Measurements from ENCODE around the gene KIFC1. TPM values are rescaled to one million over a fixed set of nuclear protein-coding genes. Genes with fewer than 3 reads are reported as not detected.
"Not testable (repeated sequence)": the region's sequence is repeated elsewhere in the genome, so short reads cannot be mapped to it uniquely, and the experiment has no call there.

The KIFC1 gene
- 28.6 and 29.4 TPM in 2 replicates for total RNA-seq (2012; rRNA removed)

- Histone ChIP-seq H3K4me3 (ENCODE audit: low read length) (peak within 1 kb of the TSS; percentile 81), H3K9me3 (replicated peaks; ENCODE audit: low read length) (no peaks in the 10 kb centered on the region), H3K9ac (ENCODE audit: low read depth, low read length) (peak within 1 kb of the TSS; percentile 86), H3K27me3 (ENCODE audit: control insufficient read depth, insufficient read depth, low read length) (no peaks in the 10 kb centered on the region), H3K36me3 (ENCODE audit: insufficient read depth, low read length) (no peaks in the 10 kb centered on the region), H3K4me2 (ENCODE audit: low read length) (peak within 1 kb of the TSS; percentile 86), H3K4me1 (ENCODE audit: control insufficient read depth, insufficient read depth, low read length) (peaks cover 37% of the 10 kb centered on the region)
Observed at GRCh38 chr6:33391278-33391921, at the start of gene KIFC1. Gene KIFC1, plus strand, starts transcription at chr6:33391823. Its CDS starts 163 bp downstream, at chr6:33391986.

- H3K4me2 ChIP-seq (ENCODE audit: low read length): not testable (repeated sequence)
Observed at GRCh38 chr6:33343606-33343952, 48.0 kb upstream of the KIFC1 start.

GRCh38 chr6:33343953-33344611 is 47.5 kb upstream of the KIFC1 start:
- H3K9me3 ChIP-seq (replicated peaks; ENCODE audit: low read length): no peaks in the 10 kb centered on the region
- H3K4me1 ChIP-seq (ENCODE audit: control insufficient read depth, insufficient read depth, low read length): peaks cover 2% of the 10 kb centered on the region
- H3K27me3 ChIP-seq (ENCODE audit: control insufficient read depth, insufficient read depth, low read length): peaks cover 19% of the 10 kb centered on the region
- no peak overlapping the region for H3K4me2 ChIP-seq (ENCODE audit: low read length)
- no peak overlapping the region for H3K9ac ChIP-seq (ENCODE audit: low read depth, low read length)
- no peaks in the 10 kb centered on the region for H3K36me3 ChIP-seq (ENCODE audit: insufficient read depth, low read length)
- no peak overlapping the region for H3K4me3 ChIP-seq (ENCODE audit: low read length)

More at GRCh38 chr6:33343606-33343952, 48.0 kb upstream of the KIFC1 start:
- H3K9ac ChIP-seq (ENCODE audit: low read depth, low read length); H3K4me3 ChIP-seq (ENCODE audit: low read length); H3K9me3 ChIP-seq (replicated peaks; ENCODE audit: low read length); H3K4me1 ChIP-seq (ENCODE audit: control insufficient read depth, insufficient read depth, low read length); H3K36me3 ChIP-seq (ENCODE audit: insufficient read depth, low read length): not testable (repeated sequence)
- peaks cover 21% of the 10 kb centered on the region for H3K27me3 ChIP-seq (ENCODE audit: control insufficient read depth, insufficient read depth, low read length)

GRCh38 chr6:33344701-33345697 is 46.6 kb upstream of the KIFC1 start:
- Histone ChIP-seq H3K4me2 (ENCODE audit: low read length) (peak overlapping the region; percentile 60), H3K9ac (ENCODE audit: low read depth, low read length) (no peak overlapping the region), H3K27me3 (ENCODE audit: control insufficient read depth, insufficient read depth, low read length) (peaks cover 16% of the 10 kb centered on the region), H3K9me3 (replicated peaks; ENCODE audit: low read length) (no peaks in the 10 kb centered on the region), H3K36me3 (ENCODE audit: insufficient read depth, low read length) (no peaks in the 10 kb centered on the region), H3K4me1 (ENCODE audit: control insufficient read depth, insufficient read depth, low read length) (peaks cover 2% of the 10 kb centered on the region), H3K4me3 (ENCODE audit: low read length) (no peak overlapping the region)

GRCh38 chr6:33346972-33347371 is 44.7 kb upstream of the KIFC1 start:
- H3K36me3 ChIP-seq (ENCODE audit: insufficient read depth, low read length); H3K9me3 ChIP-seq (replicated peaks; ENCODE audit: low read length); H3K9ac ChIP-seq (ENCODE audit: low read depth, low read length); H3K4me3 ChIP-seq (ENCODE audit: low read length); H3K4me2 ChIP-seq (ENCODE audit: low read length); H3K4me1 ChIP-seq (ENCODE audit: control insufficient read depth, insufficient read depth, low read length): not testable (repeated sequence)
- peaks cover 14% of the 10 kb centered on the region for H3K27me3 ChIP-seq (ENCODE audit: control insufficient read depth, insufficient read depth, low read length)

GRCh38 chr6:33347816-33348215 is 43.8 kb upstream of the KIFC1 start:
- Histone ChIP-seq H3K27me3 (ENCODE audit: control insufficient read depth, insufficient read depth, low read length) (peaks cover 17% of the 10 kb centered on the region), H3K4me1 (ENCODE audit: control insufficient read depth, insufficient read depth, low read length) (peaks cover 2% of the 10 kb centered on the region), H3K36me3 (ENCODE audit: insufficient read depth, low read length) (no peaks in the 10 kb centered on the region), H3K4me3 (ENCODE audit: low read length) (no peak overlapping the region), H3K9me3 (replicated peaks; ENCODE audit: low read length) (no peaks in the 10 kb centered on the region), H3K4me2 (ENCODE audit: low read length) (no peak overlapping the region), H3K9ac (ENCODE audit: low read depth, low read length) (no peak overlapping the region)

- not testable (repeated sequence) for H3K4me2 ChIP-seq (ENCODE audit: low read length); H3K9me3 ChIP-seq (replicated peaks; ENCODE audit: low read length); H3K4me3 ChIP-seq (ENCODE audit: low read length); H3K36me3 ChIP-seq (ENCODE audit: insufficient read depth, low read length); H3K9ac ChIP-seq (ENCODE audit: low read depth, low read length); H3K4me1 ChIP-seq (ENCODE audit: control insufficient read depth, insufficient read depth, low read length)
- peaks cover 39% of the 10 kb centered on the region for H3K27me3 ChIP-seq (ENCODE audit: control insufficient read depth, insufficient read depth, low read length)
Observed at GRCh38 chr6:33355860-33356259, 35.8 kb upstream of the KIFC1 start.

- Histone ChIP-seq H3K9ac (ENCODE audit: low read depth, low read length) (no peak overlapping the region), H3K27me3 (ENCODE audit: control insufficient read depth, insufficient read depth, low read length) (peaks cover 41% of the 10 kb centered on the region), H3K4me2 (ENCODE audit: low read length) (no peak overlapping the region), H3K9me3 (replicated peaks; ENCODE audit: low read length) (no peaks in the 10 kb centered on the region), H3K36me3 (ENCODE audit: insufficient read depth, low read length) (no peaks in the 10 kb centered on the region), H3K4me3 (ENCODE audit: low read length) (no peak overlapping the region), H3K4me1 (ENCODE audit: control insufficient read depth, insufficient read depth, low read length) (no peaks in the 10 kb centered on the region)
Observed at GRCh38 chr6:33356295-33356694, 35.3 kb upstream of the KIFC1 start.

- not testable (repeated sequence) for H3K4me3 ChIP-seq (ENCODE audit: low read length); H3K9me3 ChIP-seq (replicated peaks; ENCODE audit: low read length); H3K9ac ChIP-seq (ENCODE audit: low read depth, low read length); H3K36me3 ChIP-seq (ENCODE audit: insufficient read depth, low read length); H3K4me1 ChIP-seq (ENCODE audit: control insufficient read depth, insufficient read depth, low read length); H3K4me2 ChIP-seq (ENCODE audit: low read length)
- H3K27me3 ChIP-seq (ENCODE audit: control insufficient read depth, insufficient read depth, low read length): peaks cover 47% of the 10 kb centered on the region
Observed at GRCh38 chr6:33357160-33357871, 34.3 kb upstream of the KIFC1 start.

- H3K4me2 ChIP-seq (ENCODE audit: low read length): no peak overlapping the region
- no peaks in the 10 kb centered on the region for H3K9me3 ChIP-seq (replicated peaks; ENCODE audit: low read length)
- H3K4me1 ChIP-seq (ENCODE audit: control insufficient read depth, insufficient read depth, low read length): no peaks in the 10 kb centered on the region
- H3K4me3 ChIP-seq (ENCODE audit: low read length): no peak overlapping the region
- no peak overlapping the region for H3K9ac ChIP-seq (ENCODE audit: low read depth, low read length)
- H3K36me3 ChIP-seq (ENCODE audit: insufficient read depth, low read length): no peaks in the 10 kb centered on the region
- peaks cover 45% of the 10 kb centered on the region for H3K27me3 ChIP-seq (ENCODE audit: control insufficient read depth, insufficient read depth, low read length)
Observed at GRCh38 chr6:33359331-33359730, 32.3 kb upstream of the KIFC1 start.

- H3K4me1 ChIP-seq (ENCODE audit: control insufficient read depth, insufficient read depth, low read length); H3K4me3 ChIP-seq (ENCODE audit: low read length); H3K4me2 ChIP-seq (ENCODE audit: low read length); H3K9me3 ChIP-seq (replicated peaks; ENCODE audit: low read length); H3K9ac ChIP-seq (ENCODE audit: low read depth, low read length); H3K36me3 ChIP-seq (ENCODE audit: insufficient read depth, low read length): not testable (repeated sequence)
- H3K27me3 ChIP-seq (ENCODE audit: control insufficient read depth, insufficient read depth, low read length): peaks cover 37% of the 10 kb centered on the region
Observed at GRCh38 chr6:33363486-33363885, 28.1 kb upstream of the KIFC1 start.
